ENCODE data around the gene ALKBH5.

Gene ALKBH5

GRCh38 chr17:18254888-18255649 is 71.4 kb downstream of the ALKBH5 start:
- Histone ChIP-seq H3K9ac (ENCODE audit: low read depth, low read length) (no peak overlapping the region), H3K36me3 (ENCODE audit: insufficient read depth, low read length) (peaks cover 12% of the 10 kb centered on the region), H3K9me3 (ENCODE audit: control insufficient read depth, insufficient read depth, low read length) (no peaks in the 10 kb centered on the region), H3K4me1 (ENCODE audit: insufficient read depth, low read length) (peaks cover 11% of the 10 kb centered on the region; the same call in 1 of the 2 replicates)

- Histone ChIP-seq H3K9ac (ENCODE audit: low read depth, low read length) (no peak overlapping the region), H3K36me3 (ENCODE audit: insufficient read depth, low read length) (peaks cover 12% of the 10 kb centered on the region), H3K4me1 (ENCODE audit: insufficient read depth, low read length) (peaks cover 12% of the 10 kb centered on the region; the same call in 1 of the 2 replicates), H3K9me3 (ENCODE audit: control insufficient read depth, insufficient read depth, low read length) (no peaks in the 10 kb centered on the region)
Measured at GRCh38 chr17:18256351-18256750, 72.7 kb downstream of the ALKBH5 start.

- no peaks in the 10 kb centered on the region for H3K9me3 ChIP-seq (ENCODE audit: control insufficient read depth, insufficient read depth, low read length)
- H3K4me1 ChIP-seq (ENCODE audit: insufficient read depth, low read length) = peaks cover 16% of the 10 kb centered on the region
- peaks cover 12% of the 10 kb centered on the region for H3K36me3 ChIP-seq (ENCODE audit: insufficient read depth, low read length)
- peak overlapping the region; percentile 85; the same call in 1 of the 2 replicates for H3K9ac ChIP-seq (ENCODE audit: low read depth, low read length)
Measured at GRCh38 chr17:18256776-18257175, 73.1 kb downstream of the ALKBH5 start.

GRCh38 chr17:18257268-18257981 is 73.8 kb downstream of the ALKBH5 start:
- H3K9me3 ChIP-seq (ENCODE audit: control insufficient read depth, insufficient read depth, low read length) = no peaks in the 10 kb centered on the region
- peaks cover 12% of the 10 kb centered on the region for H3K36me3 ChIP-seq (ENCODE audit: insufficient read depth, low read length)
- peak overlapping the region; percentile 85 for H3K9ac ChIP-seq (ENCODE audit: low read depth, low read length)
- H3K4me1 ChIP-seq (ENCODE audit: insufficient read depth, low read length) = peaks cover 18% of the 10 kb centered on the region

GRCh38 chr17:18257982-18258355 is 74.3 kb downstream of the ALKBH5 start:
- H3K9me3 ChIP-seq (ENCODE audit: control insufficient read depth, insufficient read depth, low read length) = no peaks in the 10 kb centered on the region
- peak overlapping the region; percentile 85 for H3K9ac ChIP-seq (ENCODE audit: low read depth, low read length)
- H3K4me1 ChIP-seq (ENCODE audit: insufficient read depth, low read length) = peaks cover 18% of the 10 kb centered on the region
- peaks cover 12% of the 10 kb centered on the region for H3K36me3 ChIP-seq (ENCODE audit: insufficient read depth, low read length)

- peaks cover 8% of the 10 kb centered on the region for H3K36me3 ChIP-seq (ENCODE audit: insufficient read depth, low read length)
- H3K4me1 ChIP-seq (ENCODE audit: insufficient read depth, low read length) = peaks cover 18% of the 10 kb centered on the region
- H3K9ac ChIP-seq (ENCODE audit: low read depth, low read length) = peak within 1 kb of the TSS; percentile 85
- no peaks in the 10 kb centered on the region for H3K9me3 ChIP-seq (ENCODE audit: control insufficient read depth, insufficient read depth, low read length)
Measured at GRCh38 chr17:18258356-18259038, 74.9 kb downstream of the ALKBH5 start, which contains the start of gene FLII. TSS of gene FLII (minus strand) at chr17:18258738. CDS start at chr17:18258690, 48 bp downstream.
